Measurements from ENCODE around the gene CCDC14. TPM values are rescaled to one million over a fixed set of nuclear protein-coding genes. Genes with fewer than 3 reads are reported as not detected.
"Not testable (repeated sequence)": the region's sequence is repeated elsewhere in the genome, so short reads cannot be mapped to it uniquely, and the experiment has no call there.

The CCDC14 gene
- total and polyA plus RNA-seq, 2 of the 4 experiments (the other 2 are of a cell fraction): 82.1 to 109 TPM

GRCh38 chr3:123960781-123961507, at the start of gene CCDC14 (continued):
- TF ChIP-seq CTCF (conservative IDR thresholded peaks at IDR 0.05; ENCODE audit: low read depth, low read length): no peak

- H2BK15ac ChIP-seq (ENCODE audit: low read depth, low read length); H2AK9ac ChIP-seq (replicated peaks; ENCODE audit: low read depth, low read length, poor library complexity); H2AK5ac ChIP-seq (ENCODE audit: low read depth, low read length); POLR2A ChIA-PET (ENCODE audit: unreplicated experiment); ATAC-seq (ENCODE audit: low read depth); H3K4me1 ChIP-seq (ENCODE audit: control insufficient read depth, insufficient read depth, low read length); H3K4me3 ChIP-seq (ENCODE audit: insufficient read depth, low read depth, low read length); H3K4ac ChIP-seq (ENCODE audit: low read depth, low read length); H4K8ac ChIP-seq (ENCODE audit: low read depth in 2 of 2, low read length in 2 of 2); H3K14ac ChIP-seq (replicated peaks; ENCODE audit: low read depth, low read length); H3K27ac ChIP-seq (ENCODE audit: insufficient read depth, low read length); H2BK20ac ChIP-seq (ENCODE audit: low read depth, low read length); dilution Hi-C loops (cut with HindIII; ENCODE audit: low sequenced_read_pairs, unreplicated experiment); CTCF ChIA-PET; H3K36me3 ChIP-seq (ENCODE audit: control insufficient read depth, insufficient read depth, low read length); H4K5ac ChIP-seq (ENCODE audit: low read depth, low read length); in situ Hi-C loops (cut with MboI; ENCODE audit: low sequenced_read_pairs); intact Hi-C loops (cut with micrococcal nuclease); H4K91ac ChIP-seq (ENCODE audit: insufficient read depth, low read depth, low read length); H3K18ac ChIP-seq (ENCODE audit: low read depth, low read length); H2BK5ac ChIP-seq (ENCODE audit: low read depth, low read length, poor library complexity, severe bottlenecking); H2AFZ ChIP-seq (replicated peaks; ENCODE audit: low read length, poor library complexity); BruUV-seq (replicated peaks); H3K9me1 ChIP-seq (ENCODE audit: insufficient read depth, low read length); H3K4me2 ChIP-seq (ENCODE audit: low read depth, low read length); H3K9ac ChIP-seq (ENCODE audit: low read depth, low read length); H4K20me1 ChIP-seq (ENCODE audit: insufficient read depth, low read length); H3K79me1 ChIP-seq (ENCODE audit: low read depth in 1 of 2, low read length in 2 of 2); H3K9me3 ChIP-seq (ENCODE audit: control insufficient read depth, insufficient read depth, low read length); H2BK120ac ChIP-seq (ENCODE audit: low read depth, low read length); DNase-seq; H3K23ac ChIP-seq (ENCODE audit: low read depth, low read length); H3K56ac ChIP-seq (ENCODE audit: extremely low read depth, insufficient read depth, low read length): not testable (repeated sequence)
- no CpG with 5 or more reads among the region's 1 CpG for WGBS, 2 experiments (ENCODE audit: extremely low coverage in 2 of 2, insufficient read length in 1 of 2)
- peaks cover 29% of the 10 kb centered on the region for H3K27me3 ChIP-seq (ENCODE audit: control insufficient read depth, insufficient read depth, low read length)
These were observed 47.3 kb upstream of the CCDC14 start for GRCh38 chr3:124008321-124008720.
